Cardiac muscle cell (in vitro differentiated cells and primary cell): ENCODE measurements around the gene PTTG1IP2. TPM values are rescaled to one million over a fixed set of nuclear protein-coding genes. Genes with fewer than 3 reads are reported as not detected.

ENCODE experiments used
- DNase-seq, 2 donors: peaks; one replicate each; pipeline versions ENCODE4 v3.0.0 to v3.0.0-alpha.2; 2010 to 2017; ENCODE audit warnings: low read depth in 1 of 2, low spot score in 1 of 2
- H3K27ac ChIP-seq: fragments of 200-600 bp; sonication (generic); 2 replicates; pipeline ENCODE4 v1.5.1; 2016
- H3K27me3 ChIP-seq: fragments of 200-600 bp; sonication (generic); 2 replicates; pipeline ENCODE4 v1.6.0; 2016; ENCODE audit warnings: control low read depth
- H3K36me3 ChIP-seq: fragments of 200-600 bp; sonication (generic); 2 replicates; pipeline ENCODE4 v1.5.1; 2016; ENCODE audit warnings: control low read depth
- H3K4me1 ChIP-seq: fragments of 200-600 bp; sonication (generic); 2 replicates; pipeline ENCODE4 v1.8.1; 2017; ENCODE audit warnings: low read depth, mild to moderate bottlenecking, mixed run types
- H3K4me3 ChIP-seq: fragments of 200-600 bp; sonication (generic); 2 replicates; pipeline ENCODE4 v1.5.1; 2016; ENCODE audit warnings: mild to moderate bottlenecking
- H3K9me3 ChIP-seq: fragments of 200-600 bp; sonication (generic); 2 replicates; pipeline ENCODE4 v1.5.1; 2017; ENCODE audit warnings: low read depth, mild to moderate bottlenecking, control low read depth
- CTCF ChIP-seq: IDR thresholded peaks from 2 replicates; pipeline ENCODE4 v1.5.1; 2012; ENCODE audit warnings: low read depth, mild to moderate bottlenecking, low read length
- polyA plus RNA-seq: library from polyadenylated mRNA; unstranded; fragments of >200 nt; fragmentation: Nextera tagmentation; extraction: Ambion mirVana; gene quantifications from 2 replicates; pipeline ENCODE4 v1.2.1, GENCODE V29; 2016
- total RNA-seq: library from RNA; depleted of rRNA; stranded (reverse); fragments of >200 nt; gene quantifications from 2 replicates; pipeline ENCODE4 v1.2.3, GENCODE V29; 2016

The PTTG1IP2 gene
- total and polyA plus RNA-seq, 2 experiments from 2014 or later, result not detected

DNA sequence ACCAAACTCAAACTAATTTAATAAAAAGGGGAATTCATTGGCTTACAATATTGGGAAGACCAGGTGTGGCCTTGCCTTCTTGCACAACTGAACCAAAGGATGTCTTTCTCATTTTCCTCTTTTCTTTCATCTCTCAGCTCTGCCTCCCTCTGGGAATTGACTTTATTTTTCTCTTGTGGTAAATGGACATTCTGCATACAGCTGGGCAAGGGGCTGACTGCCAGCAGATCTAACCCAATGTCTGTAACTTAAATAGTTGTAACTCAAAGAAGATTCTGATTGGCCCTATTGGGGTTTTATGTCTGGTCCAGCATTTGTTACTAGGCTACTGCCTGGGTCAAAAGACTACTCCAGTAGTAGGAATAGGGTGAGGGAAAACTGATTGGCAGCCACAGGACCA, 15.3 kb downstream of the PTTG1IP2 start:
- H3K36me3 ChIP-seq, result no peaks in the 10 kb centered on the region
- no peaks in the 10 kb centered on the region for H3K27me3 ChIP-seq
- no peak overlapping the region for H3K4me3 ChIP-seq
- H3K27ac ChIP-seq, result no peak overlapping the region
- no peaks in the 10 kb centered on the region for H3K4me1 ChIP-seq
- TF ChIP-seq CTCF, result no peak
- no peaks in the 10 kb centered on the region for H3K9me3 ChIP-seq
- no peak for DNase-seq

GRCh38 chr7:90485734-90486316, 16.4 kb downstream of the PTTG1IP2 start:
- no peaks in the 10 kb centered on the region for H3K36me3 ChIP-seq
- no peaks in the 10 kb centered on the region for H3K9me3 ChIP-seq
- no peak for TF ChIP-seq CTCF
- H3K27me3 ChIP-seq, result no peaks in the 10 kb centered on the region
- H3K4me3 ChIP-seq, result no peak overlapping the region
- no peak overlapping the region for H3K27ac ChIP-seq
- no peak for DNase-seq
- no peaks in the 10 kb centered on the region for H3K4me1 ChIP-seq

DNA sequence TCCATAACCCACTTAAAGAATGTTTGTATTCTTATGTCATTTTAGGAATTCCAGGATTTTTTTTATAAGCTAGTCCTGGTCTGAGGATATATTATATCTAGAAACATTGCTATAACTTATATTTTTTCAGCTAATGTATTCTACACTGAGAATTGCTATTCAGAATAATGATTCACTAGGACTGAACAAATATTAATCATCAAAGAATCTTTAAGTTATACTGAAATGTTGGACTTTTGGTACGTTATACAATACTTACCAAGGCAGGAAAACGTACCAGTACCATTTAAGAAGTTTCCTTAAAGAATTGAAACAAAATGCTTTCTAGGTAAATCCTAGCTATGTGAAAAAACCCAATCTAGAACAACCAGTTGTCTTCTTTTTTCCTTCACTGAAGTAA, 18.4 kb downstream of the PTTG1IP2 start:
- Histone ChIP-seq H3K36me3 (no peaks in the 10 kb centered on the region), H3K4me3 (no peak overlapping the region), H3K9me3 (no peaks in the 10 kb centered on the region), H3K27ac (no peak overlapping the region), H3K4me1 (no peaks in the 10 kb centered on the region), H3K27me3 (no peaks in the 10 kb centered on the region)
- DNase-seq, result no peak
- TF ChIP-seq CTCF, result no peak

DNA sequence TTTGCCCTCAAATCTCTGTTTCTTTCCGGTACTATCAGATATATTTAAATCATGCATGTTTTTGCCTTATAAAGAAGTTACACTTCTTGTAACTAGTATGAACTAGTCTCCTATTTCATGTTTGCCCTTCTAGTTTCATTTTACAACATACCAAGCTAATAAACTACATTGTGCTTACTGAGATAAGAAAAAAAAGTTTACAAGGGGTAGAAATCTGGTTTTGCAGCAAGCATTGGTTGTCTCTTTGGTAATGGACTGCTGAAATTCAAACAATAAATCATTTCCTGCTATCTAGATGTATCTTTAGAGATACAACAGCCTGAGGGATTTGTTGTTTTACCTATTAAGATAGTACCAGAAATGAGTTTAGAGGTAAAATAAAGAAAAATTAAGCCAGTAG, 18.8 kb downstream of the PTTG1IP2 start:
- no peak for DNase-seq
- TF ChIP-seq CTCF, result no peak

GRCh38 chr7:90492250-90492649, 22.8 kb downstream of the PTTG1IP2 start:
- Histone ChIP-seq H3K9me3 (no peaks in the 10 kb centered on the region), H3K4me1 (no peaks in the 10 kb centered on the region), H3K27me3 (no peaks in the 10 kb centered on the region), H3K36me3 (no peaks in the 10 kb centered on the region), H3K27ac (no peak overlapping the region), H3K4me3 (no peak overlapping the region)
- no peak for DNase-seq
- no peak for TF ChIP-seq CTCF

More for the DNA sequence above, 18.8 kb downstream of the PTTG1IP2 start:
- no peaks in the 10 kb centered on the region for H3K36me3 ChIP-seq
- no peaks in the 10 kb centered on the region for H3K9me3 ChIP-seq
- no peak overlapping the region for H3K27ac ChIP-seq
- H3K4me3 ChIP-seq, result no peak overlapping the region
- H3K4me1 ChIP-seq, result no peaks in the 10 kb centered on the region
- no peaks in the 10 kb centered on the region for H3K27me3 ChIP-seq
